ENCODE results near the gene OSTF1.

The OSTF1 gene

DNA sequence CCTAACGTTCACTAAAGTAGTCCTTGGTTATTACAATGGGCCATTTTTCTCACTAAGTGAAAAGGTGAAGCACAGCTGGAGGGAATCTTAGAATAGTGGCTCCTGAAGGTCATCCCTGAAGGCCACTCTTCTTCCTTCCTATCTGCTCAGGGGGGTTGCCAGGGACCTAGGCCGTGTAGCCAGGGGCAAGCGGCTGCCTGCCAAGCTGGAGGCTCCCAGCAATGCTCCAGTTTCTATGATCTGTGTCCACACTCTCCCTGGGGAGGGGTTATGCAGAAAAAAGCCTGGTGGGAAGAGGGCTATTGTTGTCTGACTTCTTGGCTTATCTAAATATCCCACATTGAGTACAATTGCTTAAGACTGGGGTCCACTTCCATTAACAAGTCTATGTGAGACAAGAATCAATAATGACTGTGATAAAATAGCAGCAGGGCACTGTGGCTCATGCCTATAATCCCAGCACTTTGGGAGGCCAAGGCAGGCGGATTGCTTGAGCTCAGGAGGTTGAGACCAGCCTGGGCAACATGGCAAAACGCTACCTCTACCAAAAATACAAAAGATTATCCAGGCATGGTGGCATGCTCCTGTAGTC, 4.1 kb upstream of the OSTF1 start:
- in situ Hi-C loops (cut with HindIII; ENCODE audit: low sequenced_read_pairs): no loop called here

DNA sequence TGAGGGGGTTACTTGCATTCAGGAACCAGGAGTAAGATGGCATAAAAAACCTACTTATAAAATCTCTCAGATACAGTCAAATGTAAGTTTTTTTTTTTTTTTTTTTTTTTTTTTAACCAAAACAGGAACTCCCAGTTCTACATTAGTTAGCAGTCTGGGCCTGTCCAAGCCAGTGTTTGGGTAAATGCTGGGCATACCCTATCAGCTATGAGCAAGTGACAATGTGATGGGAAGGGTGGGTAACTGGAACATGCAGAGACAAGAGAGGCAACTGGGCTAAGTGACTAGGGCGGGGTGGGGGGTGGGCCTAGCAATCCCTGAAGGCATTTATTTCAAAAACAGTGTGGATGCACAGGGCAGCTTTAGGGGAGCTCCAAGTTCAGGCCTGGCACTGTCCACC, 2.7 kb upstream of the OSTF1 start:
- in situ Hi-C loops (cut with HindIII; ENCODE audit: low sequenced_read_pairs): no loop called here

DNA sequence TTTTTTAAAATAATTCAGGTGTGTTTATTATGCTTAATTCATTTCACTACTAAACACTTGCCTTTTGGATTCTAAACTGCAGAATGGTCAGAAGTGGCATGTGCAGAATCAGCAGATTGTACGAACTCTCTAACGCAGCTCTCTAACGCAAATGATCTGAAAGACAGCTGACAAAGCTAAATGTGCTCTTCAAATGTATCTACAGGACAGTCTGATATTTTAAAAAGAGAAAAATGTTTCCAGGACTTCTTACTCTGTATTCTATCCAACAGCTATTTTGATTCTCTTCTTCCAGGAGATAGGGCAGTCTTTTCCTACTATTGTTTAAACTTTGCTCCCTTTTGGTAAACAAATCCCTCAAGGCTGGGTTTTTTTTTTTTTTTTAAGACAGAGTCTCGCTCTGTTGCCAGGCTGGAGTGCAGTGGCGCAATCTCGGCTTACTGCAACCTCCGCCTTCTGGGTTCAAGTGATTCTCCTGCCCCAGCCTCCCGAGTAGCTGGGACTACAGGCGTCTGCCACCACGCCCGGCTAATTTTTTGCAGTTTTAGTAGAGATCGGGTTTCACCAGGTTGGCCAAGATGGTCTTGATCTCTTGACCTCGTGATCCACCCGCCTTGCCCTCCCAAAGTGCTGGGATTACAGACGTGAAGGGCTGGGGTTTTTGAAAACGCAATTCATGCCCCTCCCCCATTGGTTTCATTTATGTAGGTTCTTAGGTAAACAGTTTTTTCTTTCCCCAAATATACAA, 1.6 kb upstream of the OSTF1 start:
- in situ Hi-C loops (cut with HindIII; ENCODE audit: low sequenced_read_pairs): no loop called here

DNA sequence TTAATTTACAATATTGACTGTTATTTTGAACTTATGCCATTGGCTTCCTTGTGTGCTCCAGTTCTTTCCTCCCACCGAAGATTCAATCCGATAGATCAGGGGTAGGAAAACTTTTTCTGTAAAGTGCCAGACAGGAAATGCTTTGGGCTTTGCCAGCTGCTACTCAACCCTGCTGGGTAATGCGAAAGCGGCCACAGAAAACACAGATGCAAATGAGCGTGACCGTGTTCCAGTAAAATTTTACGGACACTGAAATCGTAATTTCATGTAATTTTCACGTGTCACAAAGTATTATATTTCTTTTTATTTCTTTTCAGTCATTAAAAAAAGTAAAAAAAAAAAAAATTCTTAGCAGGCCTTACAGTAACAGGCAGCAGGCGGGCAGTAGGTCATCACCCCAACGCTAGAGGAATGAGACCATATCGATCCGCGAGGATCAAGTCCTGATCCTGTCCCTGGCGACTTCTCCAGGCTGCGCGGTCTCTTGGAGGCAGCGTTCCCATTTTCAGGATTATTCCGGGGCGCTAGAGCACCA, 958 bp upstream of the OSTF1 start:
- in situ Hi-C loops (cut with HindIII; ENCODE audit: low sequenced_read_pairs): no loop called here

DNA sequence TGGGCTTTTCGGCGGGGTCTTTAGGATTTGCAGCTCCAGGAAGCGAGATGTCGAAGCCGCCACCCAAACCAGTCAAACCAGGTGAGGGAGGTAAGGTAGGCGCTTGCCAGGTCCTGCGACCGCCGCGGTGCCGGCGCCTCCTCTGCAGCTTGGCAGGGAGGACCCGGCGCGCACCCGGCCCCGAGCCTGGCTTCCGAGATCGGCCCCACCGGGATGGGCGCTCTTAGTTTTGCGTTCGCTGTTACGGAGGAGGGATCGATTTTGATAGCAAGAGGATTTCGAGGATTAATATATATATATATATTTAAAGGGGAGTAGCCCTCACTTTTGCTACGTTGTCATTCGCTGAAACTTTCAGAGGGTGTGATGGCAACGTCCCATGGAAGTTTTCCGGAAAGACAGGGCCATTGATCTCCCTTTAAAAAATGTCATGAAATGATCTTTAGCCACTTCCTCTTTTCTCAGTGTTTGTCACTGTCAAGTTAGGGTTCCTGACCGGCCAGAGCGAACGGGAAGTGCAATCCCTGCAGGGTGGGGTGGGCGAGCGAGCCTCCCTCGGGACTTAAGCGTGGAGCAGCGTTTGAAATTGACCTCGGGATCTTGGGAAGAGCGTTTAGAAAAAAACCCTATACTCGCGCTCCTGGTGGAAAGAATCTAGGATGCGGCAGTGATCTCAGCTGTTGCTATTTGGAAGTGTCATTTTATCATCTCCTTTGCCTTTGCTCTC, 495 bp downstream of the OSTF1 start:
- in situ Hi-C loops (cut with HindIII; ENCODE audit: low sequenced_read_pairs): no loop called here

GRCh38 chr9:75089373-75089766, 1.1 kb downstream of the OSTF1 start:
- in situ Hi-C loops (cut with HindIII; ENCODE audit: low sequenced_read_pairs): no loop called here

DNA sequence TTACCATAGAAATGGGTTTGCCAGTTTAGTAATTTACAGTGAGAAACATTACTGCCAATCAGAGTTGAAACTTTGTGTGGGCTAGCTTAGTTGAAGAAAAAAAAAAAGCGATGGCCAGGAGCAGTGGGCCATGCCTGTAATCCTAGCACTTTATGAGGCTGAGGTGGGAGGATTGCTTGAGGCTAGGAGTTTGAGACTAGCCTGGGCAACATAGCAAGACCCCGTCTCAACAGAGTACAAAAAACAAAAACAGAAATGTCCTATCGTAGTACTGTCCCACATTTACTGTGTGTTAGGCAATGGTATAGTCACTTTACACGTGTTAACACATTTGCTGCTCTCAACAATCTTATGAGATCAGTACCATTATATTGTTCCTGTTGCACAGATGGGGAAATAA, 2.3 kb downstream of the OSTF1 start:
- in situ Hi-C loops (cut with HindIII; ENCODE audit: low sequenced_read_pairs): no loop called here

- in situ Hi-C loops (cut with HindIII; ENCODE audit: low sequenced_read_pairs): no loop called here
Observed at GRCh38 chr9:75092766-75093165, 4.5 kb downstream of the OSTF1 start.

- in situ Hi-C loops (cut with HindIII; ENCODE audit: low sequenced_read_pairs): no loop called here
Observed at GRCh38 chr9:75096796-75097195, 8.5 kb downstream of the OSTF1 start.

DNA sequence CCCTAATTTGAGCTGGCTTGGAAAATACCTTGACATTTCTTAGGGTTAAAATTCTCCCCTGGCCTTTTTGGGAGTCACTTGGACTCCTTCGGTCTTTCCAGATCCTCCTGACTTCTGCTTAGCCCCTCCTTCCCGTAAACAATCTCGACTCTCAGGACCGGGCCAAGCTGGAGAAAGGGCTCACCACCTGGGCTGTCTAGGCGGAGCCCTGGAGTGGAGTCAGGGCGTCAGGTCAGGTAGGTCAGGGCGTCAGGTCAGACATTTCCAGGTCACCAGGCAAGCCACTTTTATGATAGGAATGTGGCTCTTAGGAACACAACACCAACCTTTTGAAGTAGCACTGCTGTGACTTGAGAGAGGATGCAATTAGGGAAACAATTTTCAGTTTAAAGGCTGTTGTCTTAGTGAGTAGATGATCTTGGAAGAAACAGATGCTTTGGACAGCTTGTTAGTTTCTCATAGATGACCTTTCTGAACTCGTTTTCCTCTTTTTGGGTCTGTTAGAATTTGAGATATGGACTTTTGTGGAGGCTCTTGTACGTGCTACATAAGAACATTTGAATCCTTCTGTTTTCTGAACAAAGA, 12.8 kb downstream of the OSTF1 start:
- in situ Hi-C loops (cut with HindIII; ENCODE audit: low sequenced_read_pairs): no loop called here

DNA sequence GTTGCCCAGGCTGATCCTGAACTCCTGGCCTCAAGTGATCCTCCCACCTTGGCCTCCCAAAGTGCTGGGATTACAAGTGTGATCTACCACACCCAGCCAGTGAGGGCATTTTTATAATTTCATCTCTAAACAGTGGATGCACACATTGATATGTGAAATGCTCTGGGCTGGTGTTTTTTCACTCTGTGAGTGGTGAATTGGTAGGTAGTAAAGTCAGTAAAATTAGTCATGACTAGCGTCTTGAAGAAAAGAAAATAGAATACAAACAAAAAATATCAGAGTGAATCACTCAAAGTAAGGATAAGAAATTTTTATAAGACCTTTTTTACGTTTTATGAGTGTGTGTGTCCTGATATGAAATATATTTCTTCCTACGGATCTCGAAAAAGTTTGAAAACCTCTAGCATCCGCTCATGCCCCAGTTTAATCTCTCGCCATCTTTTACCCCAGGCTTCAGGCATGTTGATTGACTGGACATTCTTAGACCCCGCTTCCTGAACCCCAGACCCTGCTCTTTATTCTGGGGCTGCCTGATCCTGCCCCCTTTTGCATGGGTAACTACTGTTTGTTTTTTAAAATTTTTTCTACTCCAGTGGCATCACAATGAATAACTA, 14.0 kb downstream of the OSTF1 start:
- in situ Hi-C loops (cut with HindIII; ENCODE audit: low sequenced_read_pairs): no loop called here

GRCh38 chr9:75104607-75105006, 16.3 kb downstream of the OSTF1 start:
- in situ Hi-C loops (cut with HindIII; ENCODE audit: low sequenced_read_pairs): no loop called here

- in situ Hi-C loops (cut with HindIII; ENCODE audit: low sequenced_read_pairs): no loop called here
Observed at GRCh38 chr9:75105019-75105540, 16.8 kb downstream of the OSTF1 start.

DNA sequence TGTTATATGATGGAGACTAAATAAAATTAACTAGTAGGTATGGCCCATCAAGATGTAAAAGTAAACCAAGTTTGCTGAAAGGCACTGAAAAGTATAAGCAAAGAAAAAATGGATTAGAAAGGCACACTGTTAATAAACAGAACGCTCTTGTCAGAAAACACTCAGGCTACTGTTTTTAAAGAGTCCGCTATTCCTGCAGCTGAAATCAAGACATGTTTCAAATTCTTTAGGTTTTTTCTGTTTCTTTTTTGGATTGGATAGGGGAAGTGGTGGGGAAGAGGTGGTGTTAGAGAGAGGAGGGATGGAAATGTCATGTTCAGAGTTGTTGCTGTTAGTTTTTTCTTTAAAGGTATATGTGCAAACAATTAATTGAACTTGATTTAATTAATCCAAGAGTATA, 17.5 kb downstream of the OSTF1 start:
- in situ Hi-C loops (cut with HindIII; ENCODE audit: low sequenced_read_pairs): no loop called here

- in situ Hi-C loops (cut with HindIII; ENCODE audit: low sequenced_read_pairs): no loop called here
Observed at GRCh38 chr9:75106857-75107256, 18.5 kb downstream of the OSTF1 start.

DNA sequence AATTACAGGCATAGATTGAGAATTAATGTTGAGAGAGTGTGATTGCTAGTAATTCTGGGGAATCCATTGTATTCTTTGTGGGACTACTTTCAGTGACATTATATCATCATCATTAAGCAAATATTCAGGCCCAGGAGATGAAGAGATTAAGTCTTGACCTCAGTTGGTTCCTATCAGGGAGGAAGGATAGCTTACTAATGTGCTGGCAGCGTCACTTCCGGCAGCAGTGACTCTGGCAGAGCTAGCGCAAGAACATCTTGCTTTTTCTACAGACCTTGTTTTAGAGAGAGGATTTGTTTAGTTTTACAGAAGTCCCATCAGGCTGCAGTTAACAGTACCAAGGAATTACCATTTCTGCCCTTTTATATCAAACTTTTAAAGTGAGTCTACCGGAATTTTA, 20.3 kb downstream of the OSTF1 start:
- in situ Hi-C loops (cut with HindIII; ENCODE audit: low sequenced_read_pairs): no loop called here

DNA sequence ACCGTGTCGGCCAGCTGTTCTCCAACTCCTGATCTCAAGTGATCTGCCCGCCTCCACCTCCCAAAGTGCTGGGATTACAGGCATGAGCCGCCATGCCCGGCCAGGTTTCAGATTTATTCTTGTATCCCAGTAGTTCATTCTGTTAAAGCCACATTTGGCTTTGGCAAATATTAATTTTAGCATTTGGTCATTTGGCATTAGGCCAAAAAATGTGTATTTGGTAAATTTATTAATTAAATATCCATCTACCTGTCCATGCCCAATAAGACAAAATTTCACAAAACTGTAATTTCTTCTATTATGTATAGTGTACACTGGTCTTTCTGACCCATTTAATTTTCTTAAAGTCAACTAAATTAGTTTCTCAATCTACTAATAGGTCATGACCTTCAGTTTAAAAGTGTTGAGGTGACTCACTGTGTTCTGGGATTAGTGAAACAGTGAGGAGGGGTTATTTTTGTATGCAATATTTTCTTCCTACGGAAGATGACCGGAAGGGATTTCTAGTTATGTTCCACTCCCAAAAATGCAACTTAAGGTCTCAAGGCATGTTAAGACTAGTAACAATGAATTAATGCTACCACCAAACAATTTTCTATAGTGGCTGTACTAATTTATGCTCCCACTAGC, 21.0 kb downstream of the OSTF1 start:
- in situ Hi-C loops (cut with HindIII; ENCODE audit: low sequenced_read_pairs): no loop called here

DNA sequence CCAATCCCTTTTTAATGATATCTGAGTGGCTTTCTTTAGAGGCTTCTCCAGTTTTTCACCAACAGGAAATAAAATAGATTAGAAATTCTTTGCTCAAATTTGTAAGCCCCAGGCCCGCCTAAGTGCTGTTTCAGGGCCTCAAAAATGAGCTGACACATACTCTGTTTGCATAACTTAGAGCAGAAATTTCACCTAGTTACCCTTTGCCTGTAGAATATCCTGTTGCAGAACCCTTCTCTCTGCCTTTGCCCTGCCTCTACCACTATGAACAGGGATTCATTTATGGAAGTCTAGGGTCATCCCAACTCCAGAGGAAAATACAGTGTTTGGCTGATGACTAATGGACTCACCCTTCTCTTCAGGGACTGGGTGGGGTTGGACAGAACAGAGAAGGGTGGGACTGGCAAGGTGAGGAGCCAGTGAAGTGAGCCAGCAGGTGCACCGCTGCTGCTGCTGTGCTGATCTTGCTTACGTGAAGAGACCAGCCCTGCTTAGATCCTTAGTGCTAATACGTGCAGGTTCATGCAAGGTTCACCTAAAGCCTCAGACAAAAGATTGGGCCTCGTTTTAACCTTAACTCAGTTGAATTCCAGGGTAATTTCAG, 22.8 kb downstream of the OSTF1 start:
- in situ Hi-C loops (cut with HindIII; ENCODE audit: low sequenced_read_pairs): no loop called here

DNA sequence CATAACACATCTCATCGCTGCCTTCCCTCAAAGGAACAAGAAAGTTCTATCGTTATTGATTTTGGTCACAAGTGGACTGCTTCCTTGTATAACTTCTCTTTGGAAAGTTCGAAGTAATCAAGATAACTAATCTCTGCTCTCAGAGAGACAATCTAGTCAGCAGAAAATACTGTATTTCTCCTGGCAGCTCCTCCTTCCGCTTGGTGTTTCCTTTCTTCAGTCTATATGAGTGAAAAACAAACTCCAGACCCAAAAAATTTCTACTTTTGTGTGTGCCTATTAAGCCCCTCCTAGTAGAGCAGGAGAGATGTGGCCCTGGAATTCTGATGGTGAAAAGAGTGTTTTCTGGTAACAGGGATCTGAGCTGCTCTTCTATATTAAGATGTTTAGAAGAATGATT, 24.5 kb downstream of the OSTF1 start:
- in situ Hi-C loops (cut with HindIII; ENCODE audit: low sequenced_read_pairs): no loop called here

DNA sequence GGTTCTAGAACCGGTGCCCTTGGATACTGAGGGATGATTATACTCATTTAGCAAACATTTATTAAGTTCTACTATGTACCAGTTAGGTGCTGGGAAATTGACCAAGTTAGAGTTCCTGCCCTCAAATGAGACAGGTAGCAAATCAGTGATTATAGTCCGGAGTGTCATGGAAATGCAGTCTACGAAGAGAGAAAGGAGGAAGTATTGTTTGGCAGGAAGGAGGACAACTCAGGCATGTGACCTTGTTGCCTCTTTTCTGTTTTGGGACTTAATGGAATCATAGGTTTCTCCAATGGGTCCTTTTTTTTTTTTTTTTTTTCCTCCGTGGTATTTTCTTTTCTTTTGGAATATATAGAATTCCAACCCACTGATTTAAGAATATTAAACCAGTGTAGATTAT, 28.0 kb downstream of the OSTF1 start:
- in situ Hi-C loops (cut with HindIII; ENCODE audit: low sequenced_read_pairs): no loop called here

Data from DLD1 (cell line).